ENCODE data around the gene CLINT1. TPM values are rescaled to one million over a fixed set of nuclear protein-coding genes. Genes with fewer than 3 reads are reported as not detected.

The CLINT1 gene
- total RNA-seq, 1 donor from 2014 or later, result 72.1 TPM

DNA sequence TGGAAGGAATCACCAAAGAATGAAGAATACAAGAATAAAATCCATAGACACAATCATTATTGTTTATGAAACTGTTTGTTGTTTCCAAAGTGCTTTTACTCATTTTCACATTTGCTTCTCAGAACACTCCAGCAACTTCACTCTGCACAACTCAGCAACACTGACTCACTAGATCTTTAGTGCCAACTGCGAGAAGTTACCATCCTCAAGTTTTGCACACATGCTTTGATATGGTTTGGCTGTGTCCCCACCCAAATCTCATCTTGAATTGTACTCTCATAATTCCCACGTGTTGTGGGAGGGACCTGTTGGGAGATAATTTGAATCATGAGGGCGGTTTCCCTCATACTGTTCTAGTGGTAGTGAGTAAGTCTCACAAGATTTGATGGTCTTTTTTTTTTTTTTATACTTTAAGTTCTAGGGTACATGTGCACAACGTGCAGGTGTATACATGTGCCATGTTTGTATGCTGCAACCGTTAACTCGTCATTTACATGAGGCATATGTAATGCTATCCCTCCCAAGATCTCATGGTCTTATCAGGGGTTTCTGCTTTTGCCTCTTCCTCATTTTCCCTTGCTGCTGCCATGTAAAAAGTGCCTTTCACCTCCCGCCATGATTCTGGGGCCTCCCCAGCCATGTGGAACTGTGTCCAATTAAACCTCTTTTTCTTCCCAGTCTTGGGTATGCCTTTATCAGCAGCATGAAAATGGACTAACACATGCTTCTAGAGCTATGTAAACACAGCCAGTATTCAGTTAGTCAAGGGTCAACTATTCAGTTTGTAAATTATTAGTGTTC is 36.9 kb downstream of the CLINT1 start:
- intact Hi-C loops (cut with micrococcal nuclease), result loop anchor here (2.0 kb wide), 2 partner anchors 59 to 253 kb away; no protein-coding TSS in a partner anchor

DNA sequence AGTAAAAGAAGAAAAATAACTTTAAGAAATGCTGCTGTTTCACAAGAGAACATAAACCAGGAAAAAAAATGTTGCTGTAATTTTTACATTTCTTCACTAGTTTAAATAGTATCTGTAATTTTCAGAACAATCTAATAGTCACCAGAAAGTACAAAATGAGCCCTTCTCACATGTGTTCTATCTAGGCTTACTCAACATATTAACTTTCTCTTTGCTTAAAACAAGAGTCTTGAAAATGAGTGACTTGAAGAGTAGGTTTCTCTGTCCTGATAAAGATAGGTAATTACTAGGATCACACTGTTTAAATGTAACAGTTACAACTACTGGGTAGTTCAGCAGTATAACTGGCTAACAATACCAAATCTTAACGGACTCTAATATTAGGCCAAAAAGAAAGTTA is 37.5 kb downstream of the CLINT1 start:
- intact Hi-C loops (cut with micrococcal nuclease), result loop anchor here (2.0 kb wide), 2 partner anchors 59 to 253 kb away; no protein-coding TSS in a partner anchor

DNA sequence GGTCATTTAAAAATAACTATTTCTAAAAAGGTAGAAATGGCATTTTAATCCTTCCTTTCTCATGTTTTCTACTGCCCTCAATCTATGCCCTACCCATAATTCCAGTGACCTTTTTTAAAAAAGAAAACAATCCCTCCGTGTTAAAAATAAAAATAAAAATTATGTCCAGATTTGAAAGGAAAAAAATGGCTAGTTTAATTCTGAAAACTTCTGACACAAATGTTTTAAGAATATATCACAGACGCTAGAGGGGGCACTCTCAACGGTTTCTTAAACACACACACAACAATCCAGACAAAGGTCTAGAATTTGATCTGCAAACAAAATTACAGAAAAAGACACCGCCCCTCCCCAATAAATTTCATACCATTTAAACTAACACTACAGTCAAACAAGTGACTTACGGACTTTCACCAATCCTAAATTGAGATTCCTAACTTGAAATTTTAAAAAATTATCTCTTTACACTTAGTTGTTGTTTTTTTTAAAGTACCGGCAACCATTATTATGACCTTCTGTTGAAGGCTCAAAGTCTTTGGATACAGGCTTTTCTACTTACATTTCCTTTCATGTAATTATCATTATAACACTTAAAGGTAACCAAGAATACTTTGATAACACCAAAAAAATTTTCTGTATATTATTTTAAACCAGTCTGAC is 38.2 kb downstream of the CLINT1 start:
- intact Hi-C loops (cut with micrococcal nuclease), result loop anchor here (1.0 to 2.0 kb wide), 7 partner anchors 38 to 1313 kb away; no protein-coding TSS in a partner anchor

DNA sequence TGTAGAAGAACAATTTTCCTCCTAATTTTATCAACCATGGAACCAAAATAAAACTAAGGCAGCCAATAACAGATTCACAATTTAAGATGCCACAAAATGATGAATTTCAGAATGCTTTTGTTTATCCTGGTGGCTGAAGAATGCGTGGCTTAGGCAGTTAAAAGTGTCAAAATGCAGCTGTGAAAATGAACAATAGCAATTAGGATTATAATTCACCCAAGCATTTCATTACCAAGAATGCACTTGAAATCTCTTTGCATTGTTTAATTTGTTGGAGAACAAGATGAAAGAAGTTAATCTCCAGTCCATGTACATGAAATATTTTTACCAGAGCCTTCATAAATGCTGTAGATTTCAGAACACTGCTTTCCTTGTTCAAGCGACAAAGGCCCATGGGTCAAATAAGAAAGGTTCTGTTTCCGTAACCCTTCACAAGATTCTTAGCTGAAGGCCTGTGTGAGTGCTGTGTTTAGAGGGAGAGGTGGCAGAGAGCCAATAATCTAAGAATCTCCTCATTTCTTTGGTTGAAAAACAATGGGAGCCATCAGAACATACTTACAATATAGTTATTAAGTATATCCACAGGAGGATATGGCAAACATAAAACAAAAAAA is 39.3 kb downstream of the CLINT1 start:
- intact Hi-C loops (cut with micrococcal nuclease), result loop anchor here (1.0 to 2.0 kb wide), 7 partner anchors 39 to 1314 kb away; no protein-coding TSS in a partner anchor

DNA sequence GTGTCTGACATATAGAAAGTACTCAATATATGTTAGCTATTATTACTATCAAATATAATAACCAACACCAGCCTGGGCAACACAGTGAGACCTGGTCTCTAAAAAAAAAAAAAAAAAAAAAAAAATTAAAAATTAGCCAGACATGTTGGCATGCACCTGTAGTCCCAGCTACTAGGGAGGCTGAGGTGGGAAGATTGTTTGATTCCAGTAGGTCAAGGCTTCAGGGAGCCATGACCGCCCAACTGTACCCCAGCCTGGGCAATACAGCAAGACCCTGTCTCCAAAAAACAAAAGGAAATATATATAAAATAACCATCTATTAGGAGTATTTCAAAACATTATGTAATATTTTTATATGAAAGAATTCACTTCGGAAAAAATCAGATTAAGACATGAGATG is 40.6 kb downstream of the CLINT1 start:
- intact Hi-C loops (cut with micrococcal nuclease), result no loop called here

DNA sequence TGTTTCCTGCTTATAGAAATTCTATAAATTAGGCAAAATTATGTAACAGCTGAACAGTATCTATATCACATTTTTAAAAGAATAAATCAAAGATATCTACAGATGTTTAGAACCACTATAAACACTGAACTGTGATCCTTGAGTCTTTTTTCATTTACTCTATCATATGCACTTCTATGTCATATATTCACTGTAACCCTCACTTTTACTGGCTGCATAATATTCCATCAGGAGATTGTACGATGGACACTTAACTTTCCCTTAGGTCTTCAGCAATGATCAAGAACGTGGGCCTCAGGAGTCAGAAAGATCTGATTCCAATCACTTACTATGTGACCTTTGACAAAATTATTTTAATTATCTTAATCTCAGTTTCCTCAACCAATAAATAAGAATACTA is 41.0 kb downstream of the CLINT1 start:
- intact Hi-C loops (cut with micrococcal nuclease), result loop anchor here (1.0 to 2.0 kb wide), 2 partner anchors 37 to 1283 kb away; no protein-coding TSS in a partner anchor

DNA sequence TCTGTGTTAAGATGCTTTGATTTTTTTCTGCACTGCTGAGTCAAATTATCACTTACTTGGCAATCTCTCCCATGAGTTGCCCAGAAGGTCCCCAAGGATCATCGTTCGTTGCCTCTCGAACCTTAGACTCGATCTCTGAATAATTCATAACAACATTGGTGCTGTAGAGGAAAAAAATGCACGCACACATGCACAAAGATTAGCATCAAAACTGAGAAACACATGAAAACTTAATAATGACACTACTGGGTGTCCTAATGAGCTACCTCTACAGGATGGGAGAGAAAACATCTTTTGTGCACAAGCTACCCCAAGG is 41.6 kb downstream of the CLINT1 start:
- intact Hi-C loops (cut with micrococcal nuclease), result loop anchor here (1.0 to 2.0 kb wide), 2 partner anchors 38 to 1283 kb away; no protein-coding TSS in a partner anchor

DNA sequence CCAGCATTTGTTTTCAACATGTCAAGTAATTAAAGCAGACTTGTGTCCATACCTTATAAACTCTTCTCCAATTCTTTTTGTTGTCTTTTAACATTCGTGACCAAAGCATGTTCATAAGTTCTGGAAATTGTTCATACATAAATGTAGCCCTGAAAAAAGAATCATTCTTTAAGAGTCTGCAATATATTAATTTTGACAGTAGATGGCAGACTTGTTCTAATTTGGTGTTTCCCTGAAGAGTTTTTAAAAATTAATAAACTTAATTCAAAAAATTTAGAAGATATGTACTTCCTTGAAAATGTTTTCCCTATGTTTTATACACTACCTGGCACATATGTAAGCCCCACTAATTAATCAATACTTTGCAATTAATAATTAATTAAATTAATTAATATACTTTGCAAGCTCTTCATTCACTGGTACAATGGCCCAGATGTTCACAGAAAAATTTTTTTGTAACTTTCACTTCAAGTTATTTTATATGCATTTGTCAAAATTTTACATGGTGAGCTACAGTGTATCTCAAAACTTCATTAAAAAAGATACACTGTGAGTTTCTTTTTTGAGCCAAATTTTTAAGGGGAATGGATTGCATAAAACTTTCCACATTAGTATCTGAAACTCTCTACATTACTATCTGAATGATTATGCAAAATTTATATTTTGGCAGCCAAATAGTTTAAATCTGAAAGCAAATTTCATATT is 42.1 kb downstream of the CLINT1 start:
- intact Hi-C loops (cut with micrococcal nuclease), result loop anchor here (1.0 to 2.0 kb wide), 5 partner anchors 38 to 1284 kb away; no protein-coding TSS in a partner anchor

DNA sequence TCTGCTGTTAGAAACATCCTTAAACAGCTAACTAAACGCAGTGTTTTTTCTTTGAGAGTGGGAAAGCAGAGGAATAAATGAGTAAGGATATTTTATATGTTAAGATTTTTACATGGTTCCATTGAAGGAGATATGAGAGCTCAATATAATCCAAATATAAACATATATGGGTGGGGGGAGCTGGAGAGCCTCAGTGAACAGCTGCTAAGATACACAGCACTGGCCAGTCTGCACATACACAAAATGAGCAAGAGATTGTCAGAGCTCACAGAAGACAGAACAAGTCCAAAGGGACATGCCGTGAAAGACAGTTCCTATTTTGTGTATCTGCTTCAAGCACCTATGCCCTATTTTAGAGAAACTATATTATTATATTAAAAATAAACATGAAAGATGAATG is 46.9 kb downstream of the CLINT1 start:
- intact Hi-C loops (cut with micrococcal nuclease), result loop anchor here (5.0 kb wide), 1 partner anchor 1875 kb away; no protein-coding TSS in a partner anchor

DNA sequence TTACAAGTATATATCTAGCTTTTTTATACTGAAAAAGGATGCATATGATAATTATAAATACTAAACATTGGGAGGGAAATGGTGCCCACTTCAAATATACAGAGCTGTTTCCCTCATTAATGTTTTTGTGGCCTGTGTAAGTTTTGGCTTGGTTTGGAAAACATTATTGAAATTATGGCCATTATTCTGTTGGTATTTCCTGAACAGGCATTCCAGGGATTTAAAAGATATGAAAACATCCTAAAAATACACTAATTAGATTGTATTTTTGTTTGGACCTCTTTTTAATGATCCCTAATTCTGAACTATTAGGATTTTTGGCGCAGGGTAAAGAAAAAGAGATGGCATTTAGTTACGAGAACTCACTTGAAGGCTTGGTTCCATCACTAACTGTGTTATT is 50.9 kb downstream of the CLINT1 start:
- intact Hi-C loops (cut with micrococcal nuclease), result no loop called here

DNA sequence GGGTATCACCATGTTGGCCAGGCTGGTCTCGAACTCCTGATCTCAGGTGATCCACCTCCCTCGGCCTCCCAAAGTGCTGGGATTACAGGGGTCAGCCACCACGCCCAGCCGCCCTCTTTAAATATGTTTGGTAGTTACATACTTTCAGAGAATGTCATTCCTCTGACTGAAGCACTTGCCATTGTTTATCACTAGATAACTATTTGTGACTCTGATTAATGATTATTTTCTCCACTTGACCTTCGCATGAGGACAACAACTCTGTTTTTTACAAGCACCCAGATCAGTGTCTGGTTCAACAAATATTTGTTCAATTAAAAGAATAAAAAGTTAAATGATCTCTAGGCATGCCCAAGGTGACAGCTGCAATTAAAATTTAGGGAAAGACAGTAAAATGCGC is 56.2 kb downstream of the CLINT1 start:
- intact Hi-C loops (cut with micrococcal nuclease), result no loop called here

DNA sequence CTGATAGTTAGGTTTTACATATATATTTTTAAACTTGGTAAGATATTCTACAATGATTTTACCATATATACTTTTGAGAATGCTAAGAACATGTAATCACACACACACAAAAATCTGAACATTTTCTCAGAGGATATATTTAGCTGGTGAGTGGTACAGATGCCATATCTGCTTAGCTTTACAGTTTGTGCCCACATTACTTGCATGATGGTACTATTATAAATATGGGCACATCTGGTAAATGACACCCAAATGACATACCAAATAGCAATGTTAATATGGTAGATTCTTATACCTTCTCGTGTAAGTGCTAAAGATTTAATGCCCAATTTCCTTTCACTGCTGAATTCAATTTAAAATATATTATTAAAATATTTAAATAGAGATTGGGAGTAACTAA is 58.8 kb downstream of the CLINT1 start:
- intact Hi-C loops (cut with micrococcal nuclease), result no loop called here

DNA sequence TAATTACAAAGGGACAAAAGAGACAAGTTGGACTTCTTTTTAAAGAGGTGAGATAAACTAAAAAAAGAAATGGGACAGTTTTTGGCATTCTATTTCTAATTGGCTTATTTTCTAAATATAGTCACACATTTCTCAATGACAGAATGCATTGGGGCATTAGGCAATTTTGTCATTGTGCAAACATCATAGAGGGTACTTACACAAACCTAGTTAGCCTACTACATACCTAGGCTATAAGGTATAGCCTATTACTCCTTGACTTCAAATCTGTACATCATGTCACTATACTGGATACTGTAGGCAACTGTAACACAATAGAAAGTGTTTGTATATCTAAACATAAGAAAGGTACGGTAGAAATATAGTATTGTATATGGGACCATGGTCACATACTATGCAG is 59.4 kb downstream of the CLINT1 start:
- intact Hi-C loops (cut with micrococcal nuclease), result no loop called here

DNA sequence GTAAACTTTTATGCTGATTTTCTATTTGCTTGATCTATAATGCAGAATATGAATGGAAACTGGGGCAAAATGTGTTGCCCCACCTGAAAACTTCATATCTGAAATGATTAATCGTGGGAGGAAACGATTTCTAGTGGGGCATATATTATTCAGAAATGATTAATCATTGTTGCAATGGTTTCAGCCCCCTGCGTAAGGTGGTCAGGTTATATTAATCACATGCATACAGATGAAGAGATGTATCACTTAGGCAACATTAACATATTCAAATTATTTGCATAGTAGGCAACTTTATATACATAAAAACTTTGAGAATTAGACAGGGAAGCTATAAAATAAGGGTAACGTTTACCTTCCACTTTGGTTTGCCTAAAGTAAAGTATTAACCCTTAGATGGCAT is 65.6 kb downstream of the CLINT1 start:
- intact Hi-C loops (cut with micrococcal nuclease), result no loop called here

DNA sequence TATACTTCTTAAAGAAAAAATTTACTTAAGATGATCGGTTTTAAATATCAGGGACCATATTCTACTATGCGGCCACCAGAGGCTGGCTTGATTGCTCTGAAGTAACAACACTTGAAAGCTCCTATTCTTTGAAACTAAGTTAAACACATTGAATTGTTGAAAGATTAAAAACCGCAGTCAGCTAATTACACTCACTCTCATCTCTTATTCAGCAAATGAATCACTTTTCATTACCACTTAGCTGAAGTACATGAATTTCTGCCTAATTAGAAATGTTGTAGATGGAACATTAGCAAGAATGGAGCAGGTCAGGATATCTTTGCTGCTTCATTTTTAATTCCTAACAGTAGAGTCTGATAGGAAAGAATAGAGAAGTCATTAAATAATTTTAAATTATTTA is 73.1 kb downstream of the CLINT1 start:
- intact Hi-C loops (cut with micrococcal nuclease), result no loop called here

DNA sequence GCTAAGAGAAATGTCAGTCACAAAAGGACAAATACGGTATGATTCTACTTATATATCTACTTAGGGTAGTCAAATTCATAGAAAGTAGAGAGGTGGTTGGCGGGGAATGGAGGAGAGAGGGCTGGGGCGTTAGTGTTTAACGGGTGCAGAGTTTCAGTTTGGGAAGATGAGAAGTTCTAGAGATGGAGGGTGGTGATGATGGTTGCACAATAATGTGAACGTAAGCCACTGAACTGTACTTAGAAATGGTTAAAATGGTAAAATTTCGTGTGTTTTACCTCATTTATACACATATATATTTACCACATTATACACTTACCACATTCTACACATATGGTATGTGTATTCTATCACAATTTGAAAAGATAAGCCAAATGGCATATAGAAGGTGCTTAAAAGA is 79.7 kb downstream of the CLINT1 start:
- intact Hi-C loops (cut with micrococcal nuclease), result no loop called here

DNA sequence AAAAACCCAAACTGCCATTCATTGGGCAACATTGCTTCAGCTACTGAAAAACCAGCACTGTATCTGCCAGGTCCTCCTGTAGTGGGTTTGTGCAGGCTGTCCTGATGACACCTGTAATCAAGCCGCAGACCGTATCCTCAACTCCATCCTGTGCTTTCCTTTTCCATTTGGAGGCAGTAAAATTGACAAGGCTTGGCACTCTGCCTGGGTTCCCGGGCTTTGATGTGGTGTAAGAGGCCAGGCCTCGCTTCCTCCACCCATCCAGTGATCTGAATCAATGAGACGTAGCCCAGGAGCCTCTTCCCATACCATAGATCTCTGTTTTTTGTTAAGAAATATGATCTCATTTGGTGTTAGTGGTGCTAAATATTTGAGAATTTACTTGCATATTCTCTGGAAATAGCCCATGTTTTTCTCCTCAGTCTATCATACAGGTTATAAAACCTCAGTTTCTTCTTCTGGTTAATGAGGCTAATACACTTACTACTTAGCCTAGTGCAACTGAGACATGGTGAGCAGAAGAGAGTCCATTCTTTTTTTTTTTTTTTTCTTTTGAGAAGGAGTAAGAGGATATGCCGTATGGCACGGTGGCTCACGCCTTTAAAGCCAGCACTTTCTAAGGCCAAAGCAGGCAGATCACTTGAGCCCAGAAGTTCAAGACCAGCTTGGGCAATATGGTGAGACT is 80.7 kb downstream of the CLINT1 start:
- intact Hi-C loops (cut with micrococcal nuclease), result no loop called here

DNA sequence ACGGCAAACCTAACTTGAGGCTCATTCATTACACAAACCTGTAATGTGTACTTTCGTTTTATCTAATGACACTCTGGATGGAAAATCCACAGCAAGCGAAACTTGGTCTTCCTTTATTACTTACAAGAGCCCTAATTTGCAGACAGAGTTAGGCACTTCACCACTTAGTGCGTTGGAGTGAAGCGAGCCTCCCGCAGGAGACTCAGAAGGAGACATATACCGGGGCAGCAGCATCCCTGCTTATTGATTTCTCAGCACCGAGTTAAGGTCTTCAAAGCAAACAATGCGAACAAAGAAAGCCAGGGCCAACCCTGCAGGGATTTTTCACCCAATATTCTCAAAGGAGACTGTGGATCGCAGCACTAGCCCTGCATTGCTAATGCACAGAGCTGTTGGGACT is 86.8 kb downstream of the CLINT1 start:
- intact Hi-C loops (cut with micrococcal nuclease), result no loop called here

DNA sequence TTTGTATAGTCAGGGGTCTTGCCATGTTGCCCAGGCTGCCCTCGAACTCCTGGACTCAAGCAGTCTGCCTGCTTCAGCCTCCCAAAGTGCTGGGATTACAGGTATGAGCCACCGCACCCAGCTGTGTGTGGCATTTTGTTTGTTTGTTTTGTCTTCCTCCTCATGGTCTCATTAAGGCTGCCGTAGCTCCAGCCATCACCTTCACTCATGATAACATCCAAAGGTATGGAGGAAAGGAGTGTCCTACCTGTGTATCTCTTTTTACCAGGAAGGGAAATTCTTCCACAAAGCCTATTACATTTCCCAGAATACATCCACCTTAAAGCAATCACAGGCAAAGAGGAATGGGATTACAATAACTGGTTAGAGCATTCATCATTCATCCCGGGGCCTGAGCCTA is 88.3 kb downstream of the CLINT1 start:
- intact Hi-C loops (cut with micrococcal nuclease), result no loop called here

DNA sequence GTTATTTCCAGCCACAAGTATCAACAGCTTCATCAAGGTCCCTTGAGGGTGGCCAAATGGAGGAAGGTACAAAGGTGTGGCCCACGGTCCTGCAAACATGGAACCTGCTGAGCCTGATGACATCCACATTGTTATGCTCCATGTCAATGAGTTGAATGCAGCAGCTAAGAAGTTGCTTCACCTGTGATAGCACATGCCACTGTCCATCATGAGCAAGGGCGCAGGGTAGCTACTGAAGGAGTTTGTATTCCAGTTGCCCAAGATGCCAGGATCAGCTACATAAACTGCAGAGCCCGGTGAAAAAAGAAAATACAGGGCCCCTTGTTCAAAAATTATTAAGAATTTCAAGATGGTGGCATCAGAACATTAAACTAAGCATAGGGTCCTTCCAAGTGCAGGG is 91.3 kb downstream of the CLINT1 start:
- intact Hi-C loops (cut with micrococcal nuclease), result loop anchor here (10.0 kb wide), 1 partner anchor 1337 kb away; no protein-coding TSS in a partner anchor

DNA sequence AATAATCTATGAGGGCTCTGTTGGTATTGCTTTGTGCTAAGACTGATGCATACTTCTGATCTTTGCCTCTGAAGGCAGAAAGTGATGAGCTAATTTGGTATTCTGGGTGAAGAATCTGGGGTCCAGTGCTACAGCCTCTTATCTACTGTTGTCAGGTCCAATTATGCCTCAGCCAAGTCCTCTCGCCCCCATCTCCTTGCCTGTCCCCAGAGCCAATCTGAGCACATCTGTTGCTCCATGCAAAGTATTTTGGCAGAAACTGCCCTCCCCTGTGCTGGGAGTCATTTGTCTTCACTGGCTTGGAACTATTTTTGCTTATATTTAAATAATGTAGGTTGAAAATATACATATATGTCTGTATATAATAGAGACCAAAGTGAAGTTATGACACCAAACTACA is 92.0 kb downstream of the CLINT1 start:
- intact Hi-C loops (cut with micrococcal nuclease), result loop anchor here (10.0 kb wide), 1 partner anchor 1338 kb away; no protein-coding TSS in a partner anchor

Data from T-helper 1 cell treated with Interleukin-12 subunit alpha and Interleukin-12 subunit beta and Interleukin-4 antibody, amounts not matched to agents 30 ng/mL and 1 ng/mL, for 36 hours (primary cell).